MM.1S (cell line): Measurements from ENCODE around the gene ABCC3.

Experiments
- DNase-seq: peaks from one replicate; pipeline ENCODE4 v3.0.0-alpha.2; 2015
- H2AFZ ChIP-seq: fragments of 300-600 bp; sonication (generic); 2 replicates; pipeline ENCODE4 v1.6.0; 2016; ENCODE audit warnings: antibody characterized with exemption, low read length
- H3F3A ChIP-seq: fragments of 300-600 bp; sonication (generic); 2 replicates; pipeline ENCODE4 v1.6.1; 2016; ENCODE audit warnings: mild to moderate bottlenecking, antibody characterized with exemption, low read length, moderate library complexity, mixed read lengths; ENCODE audit not compliant: insufficient read depth
- H3K27ac ChIP-seq: fragments of 300-600 bp; sonication (generic); 2 replicates; pipeline ENCODE4 v1.5.1; 2016; ENCODE audit warnings: mild to moderate bottlenecking, low read length
- H3K27me3 ChIP-seq: fragments of 300-600 bp; sonication (generic); replicated peaks from 2 replicates; pipeline ENCODE4 v1.6.0; 2016; ENCODE audit warnings: low read length; ENCODE audit not compliant: insufficient read depth
- H3K36me3 ChIP-seq: fragments of 300-600 bp; sonication (generic); replicated peaks from 2 replicates; pipeline ENCODE4 v1.6.1; 2016; ENCODE audit warnings: mild to moderate bottlenecking, low read length, mixed read lengths; ENCODE audit not compliant: insufficient read depth
- H3K4me1 ChIP-seq: fragments of 300-600 bp; sonication (generic); 2 replicates; pipeline ENCODE4 v1.6.1; 2016; ENCODE audit warnings: low read length, mixed read lengths
- H3K4me2 ChIP-seq: fragments of 300-600 bp; sonication (generic); 2 replicates; pipeline ENCODE4 v1.6.0; 2016; ENCODE audit warnings: low read depth, low read length
- H3K4me3 ChIP-seq: fragments of 300-600 bp; sonication (generic); 2 replicates; pipeline ENCODE4 v1.5.1; 2016; ENCODE audit warnings: low read length, mixed read lengths
- H3K79me2 ChIP-seq: fragments of 300-600 bp; sonication (generic); 2 replicates; pipeline ENCODE4 v1.6.1; 2016; ENCODE audit warnings: mixed run types, low read length, mixed read lengths
- H3K9ac ChIP-seq: fragments of 300-600 bp; sonication (generic); 2 replicates; pipeline ENCODE4 v1.6.1; 2016; ENCODE audit warnings: low read length, mixed read lengths
- H3K9me2 ChIP-seq: fragments of 300-600 bp; sonication (generic); replicated peaks from 2 replicates; pipeline ENCODE4 v1.6.1; 2016; ENCODE audit warnings: mild to moderate bottlenecking, low read length, mixed read lengths; ENCODE audit not compliant: insufficient read depth
- H3K9me3 ChIP-seq: fragments of 300-600 bp; sonication (generic); replicated peaks from 2 replicates; pipeline ENCODE4 v1.6.1; 2016; ENCODE audit warnings: mild to moderate bottlenecking, low read length, mixed read lengths; ENCODE audit not compliant: insufficient read depth
- H4K20me1 ChIP-seq: fragments of 300-600 bp; sonication (generic); 2 replicates; pipeline ENCODE4 v1.6.1; 2016; ENCODE audit warnings: mild to moderate bottlenecking, low read length, moderate library complexity, mixed read lengths; ENCODE audit not compliant: insufficient read depth
- EZH2 ChIP-seq: fragments of 300-600 bp; sonication (generic); optimal IDR thresholded peaks from 2 replicates; pipeline ENCODE3; 2017; ENCODE audit warnings: low read depth, mild to moderate bottlenecking, antibody characterized with exemption, low read length, mixed read lengths
- EZH2phosphoT487 ChIP-seq: fragments of 300-600 bp; sonication (generic); IDR thresholded peaks from 2 replicates; pipeline ENCODE4 v1.6.1; 2018; ENCODE audit warnings: antibody characterized with exemption, low read length
- TF ChIP-seq, protein P1 (sequence below): fragments of 300-600 bp; sonication (generic); IDR thresholded peaks from 2 replicates; pipeline ENCODE4 v1.5.1; 2016; ENCODE audit warnings: antibody characterized with exemption, low read length, mixed read lengths

The ABCC3 gene

DNA sequence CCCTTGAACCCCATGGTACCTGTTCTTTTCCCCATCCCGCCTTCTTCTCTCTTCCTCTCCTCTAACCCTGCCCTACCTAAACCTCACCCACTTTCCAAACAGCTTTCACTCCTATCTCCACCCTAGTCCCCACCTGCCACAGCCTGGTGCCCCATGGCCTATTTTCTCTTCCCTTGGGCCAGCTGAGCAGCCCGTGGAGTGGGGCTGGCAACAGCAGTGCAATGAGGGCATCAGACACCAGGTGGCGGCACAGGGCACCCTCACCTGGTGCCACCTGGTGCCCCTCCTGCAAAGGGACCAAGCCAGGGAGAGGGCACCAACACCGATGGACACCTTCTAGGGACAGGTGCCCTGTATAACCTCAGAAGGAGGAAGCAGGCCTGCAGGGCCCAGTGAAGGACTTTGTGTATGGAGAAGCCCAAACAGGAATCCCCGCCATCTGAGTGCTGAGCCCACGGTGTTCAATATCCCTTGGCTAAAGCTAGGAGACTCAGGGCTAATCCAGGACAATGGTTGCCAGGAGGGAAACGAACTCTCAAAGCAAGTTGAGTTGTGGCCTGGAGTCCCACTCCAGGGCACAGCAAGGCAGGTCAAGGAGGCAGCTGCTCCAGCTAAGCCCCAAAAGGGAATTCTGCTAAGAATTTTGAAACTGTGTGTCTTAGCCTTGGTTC lies 4.0 kb upstream of the ABCC3 start:
- no peak overlapping the region for H3K9ac ChIP-seq
- no peaks in the 10 kb centered on the region for H3K9me3 ChIP-seq
- no peaks in the 10 kb centered on the region for H3K9me2 ChIP-seq
- H3K4me3 ChIP-seq: no peak overlapping the region
- no peaks in the 10 kb centered on the region for H3K36me3 ChIP-seq
- H3F3A ChIP-seq: no peaks in the 10 kb centered on the region
- H3K4me1 ChIP-seq: peaks cover 10% of the 10 kb centered on the region
- DNase-seq: peak; percentile 56
- no peak overlapping the region for H3K27ac ChIP-seq
- TF ChIP-seq EZH2 (no peak), EZH2phosphoT487 (no peak)
- TF ChIP-seq, protein P1, sequence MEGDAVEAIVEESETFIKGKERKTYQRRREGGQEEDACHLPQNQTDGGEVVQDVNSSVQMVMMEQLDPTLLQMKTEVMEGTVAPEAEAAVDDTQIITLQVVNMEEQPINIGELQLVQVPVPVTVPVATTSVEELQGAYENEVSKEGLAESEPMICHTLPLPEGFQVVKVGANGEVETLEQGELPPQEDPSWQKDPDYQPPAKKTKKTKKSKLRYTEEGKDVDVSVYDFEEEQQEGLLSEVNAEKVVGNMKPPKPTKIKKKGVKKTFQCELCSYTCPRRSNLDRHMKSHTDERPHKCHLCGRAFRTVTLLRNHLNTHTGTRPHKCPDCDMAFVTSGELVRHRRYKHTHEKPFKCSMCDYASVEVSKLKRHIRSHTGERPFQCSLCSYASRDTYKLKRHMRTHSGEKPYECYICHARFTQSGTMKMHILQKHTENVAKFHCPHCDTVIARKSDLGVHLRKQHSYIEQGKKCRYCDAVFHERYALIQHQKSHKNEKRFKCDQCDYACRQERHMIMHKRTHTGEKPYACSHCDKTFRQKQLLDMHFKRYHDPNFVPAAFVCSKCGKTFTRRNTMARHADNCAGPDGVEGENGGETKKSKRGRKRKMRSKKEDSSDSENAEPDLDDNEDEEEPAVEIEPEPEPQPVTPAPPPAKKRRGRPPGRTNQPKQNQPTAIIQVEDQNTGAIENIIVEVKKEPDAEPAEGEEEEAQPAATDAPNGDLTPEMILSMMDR: peak; percentile 95
- peaks cover 61% of the 10 kb centered on the region for H3K27me3 ChIP-seq
- H2AFZ ChIP-seq: no peak overlapping the region
- no peaks in the 10 kb centered on the region for H3K79me2 ChIP-seq
- no peaks in the 10 kb centered on the region for H4K20me1 ChIP-seq
- H3K4me2 ChIP-seq: no peak overlapping the region

DNA sequence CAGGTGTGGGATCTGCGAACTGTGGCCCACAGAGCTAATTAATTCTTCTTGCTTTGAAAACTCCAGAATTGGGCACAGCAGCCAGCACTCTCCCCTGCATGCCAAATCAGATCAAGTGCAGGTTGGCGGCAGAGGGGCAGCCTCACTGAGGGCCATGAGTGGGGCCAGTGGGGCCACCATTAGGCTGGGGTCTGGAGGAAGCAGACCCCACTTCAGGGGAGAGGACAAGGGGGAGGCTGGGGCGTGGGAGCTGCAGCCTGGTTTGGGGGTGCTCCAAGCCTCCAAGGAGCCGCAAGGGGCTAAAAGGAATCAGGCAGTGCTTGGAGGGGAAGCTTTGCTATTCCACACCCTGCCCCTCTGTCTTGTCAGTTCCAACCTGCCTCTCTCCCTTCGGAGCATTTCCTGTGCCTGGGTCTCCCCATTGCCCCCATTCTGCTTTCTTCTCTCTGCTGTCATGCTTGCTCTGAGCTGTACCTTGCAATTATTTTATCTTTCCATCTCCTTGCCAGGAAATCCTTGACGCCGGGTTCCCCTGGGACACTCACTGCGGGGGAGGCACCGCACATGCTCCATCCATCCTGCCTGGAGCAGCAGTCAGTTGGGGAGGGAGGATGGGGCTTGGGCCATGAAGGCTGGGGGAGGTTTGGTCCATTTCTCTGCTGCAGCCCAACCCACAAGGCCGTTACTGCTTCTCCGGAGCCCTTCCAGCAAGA lies 3.3 kb upstream of the ABCC3 start:
- TF ChIP-seq EZH2 (no peak), EZH2phosphoT487 (no peak)
- TF ChIP-seq, protein P1: no peak
- H3K9ac ChIP-seq: no peak overlapping the region
- H3K27me3 ChIP-seq: peaks cover 65% of the 10 kb centered on the region
- no peaks in the 10 kb centered on the region for H3K9me3 ChIP-seq
- no peak overlapping the region for H3K27ac ChIP-seq
- no peaks in the 10 kb centered on the region for H4K20me1 ChIP-seq
- H3K36me3 ChIP-seq: no peaks in the 10 kb centered on the region
- no peaks in the 10 kb centered on the region for H3F3A ChIP-seq
- DNase-seq: no peak
- no peak overlapping the region for H3K4me2 ChIP-seq
- H2AFZ ChIP-seq: no peak overlapping the region
- no peaks in the 10 kb centered on the region for H3K79me2 ChIP-seq
- H3K4me3 ChIP-seq: no peak overlapping the region
- peaks cover 10% of the 10 kb centered on the region for H3K4me1 ChIP-seq
- no peaks in the 10 kb centered on the region for H3K9me2 ChIP-seq

DNA sequence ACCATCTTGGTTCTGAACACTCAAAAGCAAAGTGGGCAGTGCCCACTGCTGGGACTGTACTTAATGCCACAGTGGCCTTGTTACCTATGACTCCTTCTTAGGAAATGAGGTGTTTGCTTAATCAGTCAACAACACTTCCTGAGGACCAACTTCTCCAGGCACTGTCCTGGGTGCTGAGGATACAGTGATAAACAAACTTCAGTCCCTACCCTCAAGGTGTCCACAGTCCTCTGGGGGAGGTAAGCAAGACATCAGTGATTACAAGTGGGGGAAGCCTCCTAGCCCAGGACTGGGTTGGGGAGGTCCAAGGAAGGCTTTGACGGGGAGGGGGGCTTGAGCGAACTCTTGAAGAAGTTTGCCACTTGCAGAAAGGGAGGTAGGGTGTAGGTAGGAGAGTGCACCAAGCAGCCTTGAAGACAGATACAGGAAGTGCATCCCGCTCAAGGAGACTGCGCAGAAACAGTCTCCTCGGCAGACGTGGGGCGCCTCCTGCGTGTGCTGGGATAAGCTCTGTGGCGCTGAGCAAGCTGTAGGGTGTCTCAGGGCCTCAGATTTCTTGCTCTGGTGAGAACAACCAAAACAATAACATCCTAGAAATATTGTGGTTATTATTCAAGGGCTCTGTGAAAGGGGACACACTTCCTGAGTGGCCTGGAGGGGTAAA lies 2.6 kb upstream of the ABCC3 start:
- Histone ChIP-seq H3K4me3 (no peak overlapping the region), H3K27ac (no peak overlapping the region), H3K79me2 (no peaks in the 10 kb centered on the region), H3K36me3 (no peaks in the 10 kb centered on the region), H2AFZ (no peak overlapping the region), H3K9me3 (no peaks in the 10 kb centered on the region), H3K9me2 (no peaks in the 10 kb centered on the region), H3K27me3 (peaks cover 59% of the 10 kb centered on the region), H3K9ac (no peak overlapping the region), H3K4me2 (no peak overlapping the region), H4K20me1 (no peaks in the 10 kb centered on the region), H3F3A (no peaks in the 10 kb centered on the region), H3K4me1 (peaks cover 10% of the 10 kb centered on the region)
- DNase-seq: no peak
- no peak for TF ChIP-seq EZH2
- TF ChIP-seq EZH2phosphoT487: no peak
